Neural cell (in vitro differentiated cells): ENCODE measurements around the gene DAP.

Experiments
- CTCF ChIP-seq: fragments of 450-650 bp; IDR thresholded peaks from 2 replicates; pipeline ENCODE4 v1.5.1; 2014; ENCODE audit warnings: antibody characterized with exemption, mild to moderate bottlenecking, moderate library complexity; ENCODE audit not compliant: poor library complexity, severe bottlenecking
- EP300 ChIP-seq: fragments of 450-650 bp; conservative IDR thresholded peaks from 2 replicates; pipeline ENCODE4 v1.6.1; 2014; ENCODE audit warnings: antibody characterized with exemption, mild to moderate bottlenecking, moderate library complexity; ENCODE audit not compliant: poor library complexity, severe bottlenecking
- EZH2 ChIP-seq: fragments of 200-600, 300-800 bp; shearing (Covaris generic), sonication (generic); IDR thresholded peaks from 2 replicates; pipeline ENCODE4 v1.6.1; 2014; ENCODE audit warnings: antibody characterized with exemption, low read length, borderline replicate concordance, mild to moderate bottlenecking; ENCODE audit not compliant: insufficient read depth, poor library complexity, severe bottlenecking
- MXI1 ChIP-seq: fragments of 450-650 bp; conservative IDR thresholded peaks from 2 replicates; pipeline ENCODE4 v1.6.1; 2014; ENCODE audit warnings: antibody characterized with exemption, mild to moderate bottlenecking; ENCODE audit not compliant: poor library complexity, severe bottlenecking
- POLR2AphosphoS5 ChIP-seq: IDR thresholded peaks from 2 replicates; pipeline ENCODE4 v1.6.1; 2012
- RAD21 ChIP-seq: fragments of 450-650 bp; conservative IDR thresholded peaks from 2 replicates; pipeline ENCODE4 v1.6.1; 2014; ENCODE audit warnings: antibody characterized with exemption, mild to moderate bottlenecking, moderate library complexity
- REST ChIP-seq: IDR thresholded peaks from 2 replicates; pipeline ENCODE4 v1.6.1; 2012; ENCODE audit warnings: borderline replicate concordance
- SMC3 ChIP-seq: fragments of 450-650 bp; conservative IDR thresholded peaks from 2 replicates; pipeline ENCODE4 v1.6.1; 2014; ENCODE audit warnings: antibody characterized with exemption, mild to moderate bottlenecking, moderate library complexity; ENCODE audit not compliant: poor library complexity
- TAF1 ChIP-seq: IDR thresholded peaks from 2 replicates; pipeline ENCODE4 v1.6.1; 2012; ENCODE audit warnings: low read depth

- TF ChIP-seq CTCF (no peak), EP300 (no peak), TAF1 (no peak), RAD21 (no peak), REST (no peak), MXI1 (no peak), POLR2AphosphoS5 (no peak), EZH2 (no peak), SMC3 (no peak)
Observed at GRCh38 chr5:10679336-10679988, 81.6 kb downstream of the DAP start.
